OCI-LY7 (cell line): ENCODE data around the gene SYT7. TPM values are rescaled to one million over a fixed set of nuclear protein-coding genes. Genes with fewer than 3 reads are reported as not detected.

Experiments used
- BruUV-seq: library from RNA; stranded (reverse); fragments of 400-500 nt; replicated peaks from 2 replicates; lab custom pipeline; 2021; lab: Mats Ljungman, UMichigan
- CTCF ChIA-PET: fragments of 300-600 bp; sonication (Branson Sonifier 250); formaldehyde crosslinking; loops from one replicate; lab custom pipeline; 2022; ENCODE audit warnings: antibody characterized with exemption; ENCODE audit not compliant: unreplicated experiment; lab: Charles Lee
- POLR2A ChIA-PET: fragments of 300-600 bp; sonication (Branson Sonifier 250); formaldehyde crosslinking; loops from one replicate; lab custom pipeline; 2022; ENCODE audit warnings: antibody characterized with exemption; lab: Charles Lee
- DNase-seq: peaks from one replicate; pipeline ENCODE4 v3.0.0-alpha.2; 2015; ENCODE audit warnings: low spot score
- H2AFZ ChIP-seq: fragments of 200-600 bp; sonication (generic), shearing (Covaris generic); 2 replicates; pipeline ENCODE4 v1.6.1; 2014; ENCODE audit warnings: mild to moderate bottlenecking, antibody characterized with exemption, low read length, moderate library complexity
- H3K27ac ChIP-seq: fragments of 200-600 bp; sonication (generic); 2 replicates; pipeline ENCODE4 v1.5.1; 2014; ENCODE audit warnings: mixed run types, low read depth, mild to moderate bottlenecking, moderate library complexity, low read length, inconsistent platforms; ENCODE audit not compliant: poor library complexity, severe bottlenecking
- H3K36me3 ChIP-seq: fragments of 200-600 bp; sonication (generic); 2 replicates; pipeline ENCODE4 v1.6.1; 2014; ENCODE audit warnings: mild to moderate bottlenecking, antibody characterized with exemption, low read length, moderate library complexity, mixed read lengths; ENCODE audit not compliant: insufficient read depth
- H3K4me1 ChIP-seq: fragments of 200-600 bp; sonication (generic); 2 replicates; pipeline ENCODE4 v1.5.1; 2014; ENCODE audit warnings: mild to moderate bottlenecking, low read length; ENCODE audit not compliant: insufficient read depth, poor library complexity, severe bottlenecking
- H3K4me2 ChIP-seq: fragments of 200-600 bp; sonication (generic); 2 replicates; pipeline ENCODE4 v1.6.1; 2014; ENCODE audit warnings: mild to moderate bottlenecking, low read length
- H3K4me3 ChIP-seq: fragments of 200-600 bp; sonication (generic); 2 replicates; pipeline ENCODE4 v1.5.1; 2014; ENCODE audit warnings: mild to moderate bottlenecking, low read depth, low read length; ENCODE audit not compliant: poor library complexity, severe bottlenecking
- H3K79me2 ChIP-seq: fragments of 200-600 bp; sonication (generic); 2 replicates; pipeline ENCODE4 v1.6.1; 2016; ENCODE audit warnings: low read depth, mild to moderate bottlenecking, low read length, moderate library complexity, mixed read lengths; ENCODE audit not compliant: insufficient read depth
- H3K9me2 ChIP-seq: fragments of 200-600 bp; sonication (generic); 2 replicates; pipeline ENCODE4 v1.6.1; 2016; ENCODE audit warnings: mild to moderate bottlenecking, low read length, mixed read lengths; ENCODE audit not compliant: insufficient read depth
- H3K9me3 ChIP-seq: fragments of 200-600 bp; sonication (generic); 2 replicates; pipeline ENCODE4 v1.6.1; 2014; ENCODE audit warnings: mild to moderate bottlenecking, mixed run types, low read length, mixed read lengths
- H4K20me1 ChIP-seq: fragments of 200-600 bp; sonication (generic); 2 replicates; pipeline ENCODE4 v1.6.1; 2014; ENCODE audit warnings: mild to moderate bottlenecking, antibody characterized with exemption, low read length, moderate library complexity, mixed read lengths; ENCODE audit not compliant: insufficient read depth
- CTCF ChIP-seq: fragments of 200-600 bp; sonication (generic); conservative IDR thresholded peaks from 2 replicates; pipeline ENCODE4 v1.5.1; 2014; ENCODE audit warnings: mild to moderate bottlenecking, antibody characterized with exemption, low read length, moderate library complexity, mixed read lengths
- EZH2phosphoT487 ChIP-seq: fragments of 200-600 bp; sonication (generic); IDR thresholded peaks from 2 replicates; pipeline ENCODE4 v1.6.1; 2018; ENCODE audit warnings: low read depth, borderline replicate concordance, mild to moderate bottlenecking, mixed run types, antibody characterized with exemption, low read length, moderate library complexity, mixed read lengths
- intact Hi-C: fragments of 100-400 bp; cut with micrococcal nuclease; formaldehyde crosslinking; loops from one replicate; pipeline ENCODE4 v1.10.0; 2022; ENCODE audit not compliant: unreplicated experiment
- total RNA-seq, 2 experiments: library from RNA; depleted of rRNA in 1 of 2; stranded (reverse); fragments of >200 nt in 1 of 2; shearing (Covaris generic) in 1 of 2; gene quantifications; 2 replicates each; pipeline ENCODE4 v1.2.3, GENCODE V29; 2014 to 2022

SYT7 gene
- total RNA-seq, 2 experiments from 2014 or later, result not detected

- intact Hi-C loops, result no loop called here
- BruUV-seq, result no TSS peak
- H3K79me2 ChIP-seq, result no peaks in the 10 kb centered on the region
- no peaks in the 10 kb centered on the region for H3K9me2 ChIP-seq
- DNase-seq, result no peak
- no peak overlapping the region for H3K27ac ChIP-seq
- POLR2A ChIA-PET, result no interaction called here
- H3K9me3 ChIP-seq, result no peaks in the 10 kb centered on the region
- H3K4me3 ChIP-seq, result no peak overlapping the region
- H3K4me1 ChIP-seq, result no peaks in the 10 kb centered on the region
- no peak overlapping the region for H2AFZ ChIP-seq
- CTCF ChIA-PET, result interaction anchor here (0.5 kb wide), 1 partner anchor 11 kb away, joined by 3 read pairs; no protein-coding TSS in a partner anchor
- no peaks in the 10 kb centered on the region for H4K20me1 ChIP-seq
- TF ChIP-seq CTCF (no peak), EZH2phosphoT487 (no peak)
- H3K4me2 ChIP-seq, result no peak overlapping the region
- H3K36me3 ChIP-seq, result no peaks in the 10 kb centered on the region
These were observed 66.6 kb downstream of the SYT7 start for GRCh38 chr11:61514050-61514917.

- Histone ChIP-seq H3K4me2 (no peak overlapping the region), H3K4me1 (no peaks in the 10 kb centered on the region), H2AFZ (no peak overlapping the region), H3K36me3 (no peaks in the 10 kb centered on the region), H3K9me3 (no peaks in the 10 kb centered on the region), H3K79me2 (no peaks in the 10 kb centered on the region), H3K9me2 (no peaks in the 10 kb centered on the region), H3K4me3 (no peak overlapping the region), H3K27ac (no peak overlapping the region), H4K20me1 (no peaks in the 10 kb centered on the region)
- DNase-seq, result no peak
- POLR2A ChIA-PET, result no interaction called here
- TF ChIP-seq EZH2phosphoT487, result no peak
- no peak for TF ChIP-seq CTCF
- CTCF ChIA-PET, result interaction anchor here (0.6 kb wide), 1 partner anchor 51 kb away, joined by 5 read pairs; no protein-coding TSS in a partner anchor
- BruUV-seq, result no TSS peak
- intact Hi-C loops, result no loop called here
These were observed 67.6 kb downstream of the SYT7 start for GRCh38 chr11:61513143-61513765.
